Neural progenitor cell (in vitro differentiated cells): Measurements from ENCODE around the gene PRRX2. TPM values are rescaled to one million over a fixed set of nuclear protein-coding genes. Genes with fewer than 3 reads are reported as not detected.

ENCODE experiments used
- DNase-seq: peaks from one replicate; pipeline ENCODE4 v3.0.0-alpha.2; 2016; ENCODE audit warnings: low spot score
- H2AFZ ChIP-seq: fragments of 200-600 bp; sonication (generic); replicated peaks from 2 replicates; pipeline ENCODE4 v1.6.1; 2016; ENCODE audit warnings: antibody characterized with exemption
- H3F3A ChIP-seq: fragments of 200-600 bp; sonication (generic); 2 replicates; pipeline ENCODE4 v1.6.1; 2016; ENCODE audit warnings: antibody characterized with exemption, low read depth
- H3K27ac ChIP-seq: fragments of 200-600 bp; sonication (generic); 2 replicates; pipeline ENCODE4 v1.5.1; 2016; ENCODE audit warnings: mild to moderate bottlenecking
- H3K27me3 ChIP-seq: fragments of 200-600 bp; sonication (generic); 2 replicates; pipeline ENCODE4 v1.6.1; 2016; ENCODE audit warnings: mild to moderate bottlenecking, moderate library complexity
- H3K36me3 ChIP-seq: fragments of 200-600 bp; sonication (generic); 2 replicates; pipeline ENCODE4 v1.5.1; 2016
- H3K4me1 ChIP-seq: fragments of 200-600 bp; sonication (generic); 2 replicates; pipeline ENCODE4 v1.6.1; 2016; ENCODE audit warnings: mixed run types
- H3K4me2 ChIP-seq: fragments of 200-600 bp; sonication (generic); 2 replicates; pipeline ENCODE4 v1.6.1; 2016
- H3K4me3 ChIP-seq: fragments of 200-600 bp; sonication (generic); 2 replicates; pipeline ENCODE4 v1.5.1; 2016
- H3K79me2 ChIP-seq: fragments of 200-600 bp; sonication (generic); 2 replicates; pipeline ENCODE4 v1.6.1; 2016; ENCODE audit warnings: low read depth
- H3K9ac ChIP-seq: fragments of 200-600 bp; sonication (generic); 2 replicates; pipeline ENCODE4 v1.6.1; 2016
- H3K9me3 ChIP-seq: fragments of 200-600 bp; sonication (generic); 2 replicates; pipeline ENCODE4 v1.5.1; 2016; ENCODE audit warnings: low read depth
- H4K20me1 ChIP-seq: fragments of 200-600 bp; sonication (generic); 2 replicates; pipeline ENCODE4 v1.6.1; 2016; ENCODE audit warnings: low read depth
- H3K27ac Mint-ChIP-seq: 3 replicates; pipeline ENCODE4 v1.8.0; 2021; ENCODE audit warnings: mixed read lengths
- H3K27me3 Mint-ChIP-seq: 2 replicates; pipeline ENCODE4 v1.8.0; 2022; ENCODE audit warnings: low read depth, mild to moderate bottlenecking, inconsistent platforms, moderate library complexity, mixed read lengths; ENCODE audit not compliant: insufficient read depth
- H3K36me3 Mint-ChIP-seq: 3 replicates; pipeline ENCODE4 v1.8.0; 2021; ENCODE audit warnings: mixed read lengths
- H3K4me1 Mint-ChIP-seq: 3 replicates; pipeline ENCODE4 v1.8.0; 2021; ENCODE audit warnings: mixed read lengths
- H3K4me3 Mint-ChIP-seq: 3 replicates; pipeline ENCODE4 v1.8.0; 2021; ENCODE audit warnings: mild to moderate bottlenecking, moderate library complexity, mixed read lengths
- H3K9me3 Mint-ChIP-seq: 3 replicates; pipeline ENCODE4 v1.8.0; 2020; ENCODE audit warnings: mixed read lengths
- CTCF ChIP-seq: fragments of 200-600 bp; sonication (generic); IDR thresholded peaks from 2 replicates; pipeline ENCODE4 v1.5.1; 2017; ENCODE audit warnings: antibody characterized with exemption, mild to moderate bottlenecking
- EZH2 ChIP-seq: fragments of 200-600 bp; sonication (generic); IDR thresholded peaks from 2 replicates; pipeline ENCODE4 v1.6.1; 2017; ENCODE audit warnings: antibody characterized with exemption, mild to moderate bottlenecking, moderate library complexity
- EZH2phosphoT487 ChIP-seq: fragments of 200-600 bp; sonication (generic); IDR thresholded peaks from 2 replicates; pipeline ENCODE4 v1.6.1; 2017; ENCODE audit warnings: antibody characterized with exemption
- total RNA-seq: library from RNA; depleted of rRNA; stranded (reverse); fragments of >200 nt; gene quantifications from 2 replicates; pipeline ENCODE4 v1.2.3, GENCODE V29; 2015; ENCODE audit warnings: low replicate concordance

The PRRX2 gene
- total RNA-seq, 1 donor from 2014 or later = 1.5 TPM

- Mint-ChIP-seq H3K27me3 (peaks cover 6% of the 10 kb centered on the region), H3K9me3 (no peaks in the 10 kb centered on the region), H3K27ac (peak overlapping the region; percentile 90), H3K36me3 (no peaks in the 10 kb centered on the region), H3K4me1 (peaks cover 35% of the 10 kb centered on the region), H3K4me3 (no peak overlapping the region)
- Histone ChIP-seq H3K79me2 (no peaks in the 10 kb centered on the region), H4K20me1 (no peaks in the 10 kb centered on the region), H3K27me3 (no peaks in the 10 kb centered on the region), H3K4me2 (peak overlapping the region; percentile 53), H3F3A (peaks cover 20% of the 10 kb centered on the region), H3K4me3 (no peak overlapping the region), H3K27ac (peak overlapping the region; percentile 87), H3K9ac (no peak overlapping the region), H3K9me3 (no peaks in the 10 kb centered on the region), H3K36me3 (no peaks in the 10 kb centered on the region), H2AFZ (peak overlapping the region; percentile 65), H3K4me1 (peaks cover 37% of the 10 kb centered on the region)
- DNase-seq = peak; percentile 73
- TF ChIP-seq EZH2phosphoT487 = no peak
- TF ChIP-seq CTCF = no peak
- no peak for TF ChIP-seq EZH2
Observed at GRCh38 chr9:129712634-129713401, 47.4 kb downstream of the PRRX2 start.

- Histone ChIP-seq H3K4me3 (no peak overlapping the region), H3F3A (peaks cover 20% of the 10 kb centered on the region), H3K79me2 (no peaks in the 10 kb centered on the region), H3K9ac (no peak overlapping the region), H3K9me3 (no peaks in the 10 kb centered on the region), H2AFZ (no peak overlapping the region), H3K27me3 (no peaks in the 10 kb centered on the region), H3K27ac (peak overlapping the region; percentile 87), H3K4me1 (peaks cover 37% of the 10 kb centered on the region), H3K36me3 (no peaks in the 10 kb centered on the region), H4K20me1 (no peaks in the 10 kb centered on the region), H3K4me2 (peak overlapping the region; percentile 53)
- Mint-ChIP-seq H3K4me3 (no peak overlapping the region), H3K27ac (no peak overlapping the region), H3K9me3 (no peaks in the 10 kb centered on the region), H3K4me1 (peaks cover 32% of the 10 kb centered on the region), H3K36me3 (no peaks in the 10 kb centered on the region), H3K27me3 (peaks cover 4% of the 10 kb centered on the region)
- TF ChIP-seq CTCF = no peak
- TF ChIP-seq EZH2 = no peak
- no peak for TF ChIP-seq EZH2phosphoT487
- no peak for DNase-seq
Observed at GRCh38 chr9:129713402-129713679, 47.9 kb downstream of the PRRX2 start.

- H3K9me3 Mint-ChIP-seq = no peaks in the 10 kb centered on the region
- peaks cover 28% of the 10 kb centered on the region for H3K4me1 ChIP-seq
- H3K27me3 ChIP-seq = no peaks in the 10 kb centered on the region
- no peak overlapping the region for H3K4me2 ChIP-seq
- peaks cover 20% of the 10 kb centered on the region for H3F3A ChIP-seq
- peaks cover 20% of the 10 kb centered on the region for H3K4me1 Mint-ChIP-seq
- no peaks in the 10 kb centered on the region for H3K36me3 ChIP-seq
- no peak for TF ChIP-seq EZH2phosphoT487
- no peak for TF ChIP-seq EZH2
- no peak for TF ChIP-seq CTCF
- H3K9me3 ChIP-seq = no peaks in the 10 kb centered on the region
- peak overlapping the region; percentile 57 for H2AFZ ChIP-seq
- no peak overlapping the region for H3K27ac ChIP-seq
- no peak overlapping the region for H3K4me3 ChIP-seq
- no peak for DNase-seq
- no peak overlapping the region for H3K27ac Mint-ChIP-seq
- H3K9ac ChIP-seq = no peak overlapping the region
- H3K79me2 ChIP-seq = no peaks in the 10 kb centered on the region
- H3K36me3 Mint-ChIP-seq = no peaks in the 10 kb centered on the region
- H4K20me1 ChIP-seq = no peaks in the 10 kb centered on the region
- H3K4me3 Mint-ChIP-seq = no peak overlapping the region
- H3K27me3 Mint-ChIP-seq = peaks cover 4% of the 10 kb centered on the region
Observed at GRCh38 chr9:129714511-129715061, 49.1 kb downstream of the PRRX2 start.
